Upper lobe of left lung (tissue), 4 donors: ENCODE data around the gene NFASC.

Experiments used
- CTCF ChIP-seq, 6 experiments: fragments of 450-650 bp in 4 of 6; fragments of 200-600 bp in 2 of 6; sonication (generic) in 2 of 6; IDR thresholded peaks; one replicate each; pipeline ENCODE4 v1.5.1; 2016 to 2019; ENCODE audit warnings: antibody characterized with exemption in 6 of 6
- EP300 ChIP-seq, 4 donors: sonication (generic); formaldehyde crosslinking; IDR thresholded peaks; one replicate each; pipeline ENCODE4 v1.5.1; 2017; ENCODE audit warnings: antibody characterized with exemption in 4 of 4, control low read depth in 2 of 4

- no peak for TF ChIP-seq CTCF (IDR thresholded peaks at IDR 0.05)
- no peak for TF ChIP-seq EP300 (IDR thresholded peaks at IDR 0.05)
These were observed 108.1 kb downstream of the NFASC start for GRCh38 chr1:204978782-204979181.
